ENCODE data around the gene SIL1. TPM values are rescaled to one million over a fixed set of nuclear protein-coding genes. Genes with fewer than 3 reads are reported as not detected.

SIL1 gene
- total and polyA plus RNA-seq, 9 of the 15 experiments (the other 6 are each of a cell fraction or from before 2014, with no cell fraction given) = 1.3 to 30.5 (median 18.1) TPM

- FAIRE-seq (no peak), DNase-seq (ENCODE audit: extremely low read depth in 1 of 4, low spot score in 3 of 4) (no peak), ATAC-seq (no peak)
- Histone ChIP-seq H3K27ac (ENCODE audit: extremely low read depth, low read depth, low read length) (no peak overlapping the region), H3K9ac (ENCODE audit: insufficient read depth in 1 of 2, low read depth in 2 of 2, low read length in 2 of 2) (no peak overlapping the region), H4K20me1 (replicated peaks; ENCODE audit: control insufficient read depth, insufficient read depth, low read length) (no peaks in the 10 kb centered on the region), H3K27me3 (ENCODE audit: control insufficient read depth in 2 of 2, insufficient read depth in 2 of 2, low read length in 2 of 2) (no peaks in the 10 kb centered on the region), H3K4me3 (no peak overlapping the region), H3K9me1 (ENCODE audit: control insufficient read depth, insufficient read depth, low read length) (no peaks in the 10 kb centered on the region), H3K4me2 (ENCODE audit: insufficient read depth, low read length) (no peak overlapping the region), H3K36me3 (ENCODE audit: control insufficient read depth, insufficient read depth, low read length) (no peaks in the 10 kb centered on the region; the same call in 2 of the 3 replicates), H3K4me1 (replicated peaks in 1 of 2; ENCODE audit: control insufficient read depth in 2 of 2, insufficient read depth in 2 of 2, low read length in 2 of 2) (peaks cover 0 to 20% of the 10 kb centered on the region in 2 experiments; a peak in 3 of 5 replicates), H3K9me3 (replicated peaks; ENCODE audit: control insufficient read depth, insufficient read depth, low read depth, low read length) (no peaks in the 10 kb centered on the region), H3K79me2 (ENCODE audit: control insufficient read depth, insufficient read depth, low read length) (no peaks in the 10 kb centered on the region), H2AFZ (ENCODE audit: low read depth, low read length) (no peak overlapping the region)
- no TSS peak for BruUV-seq (replicated peaks)
- ChIA-PET POLR2A (no interaction called here), CTCF (ENCODE audit: low intra/inter-chr PET ratio) (no interaction called here)
- 67% methylated on average over 17 of the region's 17 CpGs for WGBS (ENCODE audit: insufficient coverage, low coverage, missing lambda C conversion rate)
- intact Hi-C loops (cut with micrococcal nuclease) (no loop called here), in situ Hi-C loops (cut with MboI) (no loop called here)
- TF ChIP-seq ZC3H8 (IDR thresholded peaks at IDR 0.05) (no peak), CC2D1A (IDR thresholded peaks at IDR 0.05) (no peak), SAFB2 (IDR thresholded peaks at IDR 0.05; ENCODE audit: borderline replicate concordance, low read depth, low read length, severe bottlenecking) (no peak), JUN (IDR thresholded peaks at IDR 0.05; ENCODE audit: borderline replicate concordance, low read depth, low read length) (no peak), JUN (CRISPR knock-in tag; IDR thresholded peaks at IDR 0.05; ENCODE audit: borderline replicate concordance) (no peak), HEY1 (CRISPR knock-in tag; IDR thresholded peaks at IDR 0.05; ENCODE audit: borderline replicate concordance) (no peak), SRSF7 (optimal IDR thresholded peaks at IDR 0.05; ENCODE audit: low read depth, low read length) (no peak), ZKSCAN1 (IDR thresholded peaks at IDR 0.05; ENCODE audit: low read depth, low read length) (no peak)
Measured at GRCh38 chr5:138951986-138952735, 246.0 kb downstream of the SIL1 start.
